A673 (cell line): Measurements from ENCODE around the gene IGF1R.

ENCODE experiments used
- EZH2 ChIP-seq: fragments of 200-600 bp; sonication (generic); IDR thresholded peaks from 2 replicates; pipeline ENCODE4 v1.6.1; 2017; ENCODE audit warnings: borderline replicate concordance, low read depth, mild to moderate bottlenecking, mixed read lengths, antibody characterized with exemption, low read length; ENCODE audit not compliant: poor library complexity, severe bottlenecking
- TF ChIP-seq, protein P1 (sequence below): fragments of 300-800, 200-600 bp; sonication (generic); conservative IDR thresholded peaks from 2 replicates; pipeline ENCODE4 v1.5.1; 2017; ENCODE audit warnings: low read depth, mild to moderate bottlenecking, antibody characterized with exemption, low read length, moderate library complexity, mixed read lengths

DNA sequence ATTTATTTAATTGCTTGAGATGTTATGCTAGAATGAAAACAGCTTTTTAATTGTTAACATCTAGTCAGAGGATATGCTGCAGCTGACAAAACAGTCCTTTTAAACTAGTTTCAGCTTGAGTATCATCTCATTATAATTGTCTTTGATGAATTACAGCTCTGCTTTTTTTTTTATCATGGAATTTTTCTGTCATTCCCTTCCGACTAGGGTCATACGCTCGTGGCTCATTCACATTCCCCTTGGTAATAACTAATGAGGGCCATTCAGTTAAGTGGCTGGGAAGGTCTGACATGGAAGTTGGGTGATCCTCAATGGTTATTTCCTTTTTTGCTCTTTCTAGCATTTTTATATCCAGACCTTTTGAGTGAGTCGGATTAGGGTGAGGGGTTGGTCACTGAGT, 282.2 kb downstream of the IGF1R start:
- TF ChIP-seq, protein P1, sequence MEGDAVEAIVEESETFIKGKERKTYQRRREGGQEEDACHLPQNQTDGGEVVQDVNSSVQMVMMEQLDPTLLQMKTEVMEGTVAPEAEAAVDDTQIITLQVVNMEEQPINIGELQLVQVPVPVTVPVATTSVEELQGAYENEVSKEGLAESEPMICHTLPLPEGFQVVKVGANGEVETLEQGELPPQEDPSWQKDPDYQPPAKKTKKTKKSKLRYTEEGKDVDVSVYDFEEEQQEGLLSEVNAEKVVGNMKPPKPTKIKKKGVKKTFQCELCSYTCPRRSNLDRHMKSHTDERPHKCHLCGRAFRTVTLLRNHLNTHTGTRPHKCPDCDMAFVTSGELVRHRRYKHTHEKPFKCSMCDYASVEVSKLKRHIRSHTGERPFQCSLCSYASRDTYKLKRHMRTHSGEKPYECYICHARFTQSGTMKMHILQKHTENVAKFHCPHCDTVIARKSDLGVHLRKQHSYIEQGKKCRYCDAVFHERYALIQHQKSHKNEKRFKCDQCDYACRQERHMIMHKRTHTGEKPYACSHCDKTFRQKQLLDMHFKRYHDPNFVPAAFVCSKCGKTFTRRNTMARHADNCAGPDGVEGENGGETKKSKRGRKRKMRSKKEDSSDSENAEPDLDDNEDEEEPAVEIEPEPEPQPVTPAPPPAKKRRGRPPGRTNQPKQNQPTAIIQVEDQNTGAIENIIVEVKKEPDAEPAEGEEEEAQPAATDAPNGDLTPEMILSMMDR: no peak
- TF ChIP-seq EZH2: no peak
